HEK293 (cell line): ENCODE data around the gene POLR2E.

Experiments used
- HOXA7 ChIP-seq: sonication (generic); formaldehyde crosslinking; IDR thresholded peaks from 2 replicates; pipeline ENCODE4 v1.8.1; 2022; ENCODE audit warnings: missing genetic modification reagents, borderline replicate concordance
- PBX3 ChIP-seq: sonication (generic); formaldehyde crosslinking; IDR thresholded peaks from 2 replicates; pipeline ENCODE4 v1.8.1; 2022; ENCODE audit warnings: mild to moderate bottlenecking, moderate library complexity, missing genetic modification reagents
- PRDM1 ChIP-seq: fragments of 450-650 bp; formaldehyde crosslinking; IDR thresholded peaks from 2 replicates; pipeline ENCODE4; 2016; ENCODE audit warnings: missing biosample characterization, missing genetic modification characterization
- SALL2 ChIP-seq: fragments of 450-650 bp; formaldehyde crosslinking; IDR thresholded peaks from 2 replicates; pipeline ENCODE4 v1.5.0; 2017; ENCODE audit warnings: missing biosample characterization, mild to moderate bottlenecking, missing genetic modification characterization, borderline replicate concordance
- ZBTB20 ChIP-seq: fragments of 450-650 bp; formaldehyde crosslinking; IDR thresholded peaks from 2 replicates; pipeline ENCODE4 v1.5.1; 2016; ENCODE audit warnings: missing biosample characterization, missing genetic modification characterization
- ZBTB48 ChIP-seq: fragments of 450-650 bp; formaldehyde crosslinking; IDR thresholded peaks from 2 replicates; pipeline ENCODE4 v1.5.1; 2016; ENCODE audit warnings: missing biosample characterization, missing genetic modification characterization
- ZBTB6 ChIP-seq: fragments of 450-650 bp; formaldehyde crosslinking; IDR thresholded peaks from 2 replicates; pipeline ENCODE4 v1.5.1; 2017; ENCODE audit warnings: missing biosample characterization, missing genetic modification characterization
- ZBTB8A ChIP-seq: fragments of 450-650 bp; formaldehyde crosslinking; IDR thresholded peaks from 2 replicates; pipeline ENCODE4 v1.5.1; 2016; ENCODE audit warnings: missing biosample characterization, missing genetic modification characterization
- ZNF114 ChIP-seq: fragments of 450-650 bp; formaldehyde crosslinking; IDR thresholded peaks from 2 replicates; pipeline ENCODE4 v1.5.0; 2017; ENCODE audit warnings: missing biosample characterization, missing genetic modification characterization
- ZNF132 ChIP-seq: fragments of 450-650 bp; formaldehyde crosslinking; IDR thresholded peaks from 2 replicates; pipeline ENCODE4 v1.5.1; 2017; ENCODE audit warnings: missing biosample characterization, missing genetic modification characterization, borderline replicate concordance
- ZNF2 ChIP-seq: fragments of 450-650 bp; formaldehyde crosslinking; IDR thresholded peaks from 2 replicates; pipeline ENCODE4 v1.5.1; 2016; ENCODE audit warnings: missing biosample characterization, missing genetic modification characterization
- ZNF221 ChIP-seq: fragments of 450-650 bp; formaldehyde crosslinking; IDR thresholded peaks from 2 replicates; pipeline ENCODE4 v1.5.1; 2017; ENCODE audit warnings: missing biosample characterization, missing genetic modification characterization, borderline replicate concordance
- ZNF24 ChIP-seq: fragments of 450-650 bp; formaldehyde crosslinking; IDR thresholded peaks from 2 replicates; pipeline ENCODE4 v1.5.1; 2016; ENCODE audit warnings: missing biosample characterization, missing genetic modification characterization
- ZNF292 ChIP-seq: fragments of 450-650 bp; formaldehyde crosslinking; IDR thresholded peaks from 2 replicates; pipeline ENCODE4 v1.5.1; 2016; ENCODE audit warnings: low read depth, missing biosample characterization, missing genetic modification characterization, borderline replicate concordance
- ZNF350 ChIP-seq: fragments of 450-650 bp; formaldehyde crosslinking; IDR thresholded peaks from 2 replicates; pipeline ENCODE4 v1.5.0; 2017; ENCODE audit warnings: missing biosample characterization, mild to moderate bottlenecking, missing genetic modification characterization
- ZNF423 ChIP-seq: fragments of 450-650 bp; formaldehyde crosslinking; IDR thresholded peaks from 2 replicates; pipeline ENCODE4 v1.5.1; 2016; ENCODE audit warnings: missing biosample characterization, missing genetic modification characterization
- ZNF501 ChIP-seq: fragments of 450-650 bp; formaldehyde crosslinking; IDR thresholded peaks from 2 replicates; pipeline ENCODE4 v1.5.1; 2016; ENCODE audit warnings: missing biosample characterization, missing genetic modification characterization
- ZNF549 ChIP-seq: fragments of 450-650 bp; IDR thresholded peaks from 2 replicates; pipeline ENCODE4 v1.5.1; 2018; ENCODE audit warnings: missing biosample characterization, missing genetic modification characterization, mild to moderate bottlenecking, inconsistent platforms, moderate library complexity
- ZNF555 ChIP-seq: fragments of 450-650 bp; formaldehyde crosslinking; conservative IDR thresholded peaks from 2 replicates; pipeline ENCODE4 v1.5.1; 2017; ENCODE audit warnings: missing biosample characterization, mild to moderate bottlenecking, missing genetic modification characterization, inconsistent platforms
- ZNF558 ChIP-seq: fragments of 450-650 bp; formaldehyde crosslinking; IDR thresholded peaks from 2 replicates; pipeline ENCODE4 v1.5.1; 2016; ENCODE audit warnings: missing biosample characterization, missing genetic modification characterization
- ZNF596 ChIP-seq: fragments of 450-650 bp; IDR thresholded peaks from 2 replicates; pipeline ENCODE4 v1.5.0; 2018; ENCODE audit warnings: missing biosample characterization, mild to moderate bottlenecking, missing genetic modification characterization, moderate library complexity
- ZNF664 ChIP-seq: fragments of 450-650 bp; formaldehyde crosslinking; IDR thresholded peaks from 2 replicates; pipeline ENCODE4 v1.5.1; 2016; ENCODE audit warnings: missing biosample characterization, missing genetic modification characterization
- ZNF670 ChIP-seq: fragments of 450-650 bp; formaldehyde crosslinking; IDR thresholded peaks from 2 replicates; pipeline ENCODE4 v1.5.1; 2016; ENCODE audit warnings: missing biosample characterization, missing genetic modification characterization, low read depth
- ZNF747 ChIP-seq: fragments of 450-650 bp; formaldehyde crosslinking; IDR thresholded peaks from 2 replicates; pipeline ENCODE4 v1.5.1; 2016; ENCODE audit warnings: missing biosample characterization, missing genetic modification characterization
- ZNF837 ChIP-seq: fragments of 450-650 bp; formaldehyde crosslinking; IDR thresholded peaks from 2 replicates; pipeline ENCODE4 v1.5.1; 2016; ENCODE audit warnings: missing biosample characterization, missing genetic modification characterization

POLR2E gene

GRCh38 chr19:1106841-1107660 is 11.9 kb upstream of the POLR2E start (continued):
- TF ChIP-seq ZNF558 (tag by site-specific recombination) = no peak
- no peak for TF ChIP-seq ZNF549
- TF ChIP-seq ZNF132 (tag by site-specific recombination) = no peak
- no peak for TF ChIP-seq ZNF555 (tag by site-specific recombination)
- no peak for TF ChIP-seq ZNF2 (tag by site-specific recombination)
- TF ChIP-seq SALL2 (tag by site-specific recombination) = no peak
- TF ChIP-seq ZNF837 (tag by site-specific recombination) = no peak
- no peak for TF ChIP-seq ZBTB6 (tag by site-specific recombination)
- no peak for TF ChIP-seq ZNF114 (tag by site-specific recombination)
- TF ChIP-seq ZNF501 = no peak
- TF ChIP-seq PBX3 (CRISPR knock-in tag) = no peak
- no peak for TF ChIP-seq ZNF24 (tag by site-specific recombination)
- no peak for TF ChIP-seq ZNF670 (tag by site-specific recombination)
- TF ChIP-seq ZBTB20 = peak; percentile 58; the same call in 1 of the 2 replicates
- 0 out of 2 replicates have a peak, but pooled peaks have one; percentile 20 for TF ChIP-seq ZNF423 (tag by site-specific recombination)
- no peak for TF ChIP-seq ZNF747 (tag by site-specific recombination)
- no peak for TF ChIP-seq ZBTB48
- no peak for TF ChIP-seq ZNF664 (tag by site-specific recombination)
- 0 out of 2 replicates have a peak, but pooled peaks have one; percentile 10 for TF ChIP-seq ZNF596 (tag by site-specific recombination)
- no peak for TF ChIP-seq ZNF221 (tag by site-specific recombination)
- TF ChIP-seq ZNF292 (tag by site-specific recombination) = no peak
- no peak for TF ChIP-seq PRDM1 (tag by site-specific recombination)
- no peak for TF ChIP-seq HOXA7
- no peak; the same call in 1 of the 2 replicates for TF ChIP-seq ZBTB8A (tag by site-specific recombination)
- no peak for TF ChIP-seq ZNF350 (tag by site-specific recombination)
- TF ChIP-seq, all 188 proteins: peak for 22
